Fibroblast of villous mesenchyme (primary cell): Measurements from ENCODE around the gene LTA4H. TPM values are rescaled to one million over a fixed set of nuclear protein-coding genes. Genes with fewer than 3 reads are reported as not detected.
A peak's percentile ranks its signal among the peaks of the same experiment; 100 is the strongest.

ENCODE experiments used
- DNase-seq: peaks from one replicate; pipeline ENCODE4 v3.0.0-alpha.2; 2010; ENCODE audit warnings: low read depth
- H3K4me3 ChIP-seq: 2 replicates; pipeline ENCODE4 v1.5.1; 2011; ENCODE audit warnings: low read depth, mild to moderate bottlenecking, low read length
- total RNA-seq: library from RNA; depleted of rRNA; stranded (reverse); fragments of >200 nt; gene quantifications from 2 replicates; pipeline ENCODE4 v1.2.3, GENCODE V29; 2012
- TF ChIP-seq, protein P1 (sequence below): IDR thresholded peaks from 2 replicates; pipeline ENCODE4 v1.5.1; 2012; ENCODE audit warnings: low read depth, mild to moderate bottlenecking, low read length; ENCODE audit not compliant: insufficient read depth

The LTA4H gene
- total RNA-seq, 1 donor = 79.9 TPM

DNA sequence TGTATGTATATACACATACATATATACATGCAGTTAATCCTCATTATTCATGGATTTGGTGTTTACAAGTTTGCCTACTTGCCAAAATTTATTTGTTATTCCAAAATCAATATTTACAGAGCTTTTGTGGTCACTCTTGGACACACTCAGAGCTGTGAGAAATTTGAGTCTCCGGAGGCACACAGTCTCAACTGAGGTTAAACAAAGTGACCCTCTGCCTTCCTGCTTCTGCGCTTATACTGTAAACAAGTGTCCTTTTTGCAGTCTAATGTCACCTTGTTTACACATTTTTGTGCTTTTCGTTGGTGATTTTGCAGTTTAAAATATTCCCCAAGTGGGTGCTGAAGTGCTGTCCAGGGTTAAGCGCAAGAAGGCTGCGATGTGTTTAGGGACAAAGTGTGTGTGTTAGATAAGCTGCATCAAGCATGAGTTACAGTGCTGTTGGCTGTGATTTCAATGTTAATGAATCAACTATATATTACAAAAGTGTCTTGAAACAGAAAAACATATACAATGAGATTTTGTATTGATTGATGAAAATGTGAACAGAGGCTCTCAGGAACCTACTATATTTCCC lies 13.1 kb upstream of the LTA4H start:
- TF ChIP-seq, protein P1, sequence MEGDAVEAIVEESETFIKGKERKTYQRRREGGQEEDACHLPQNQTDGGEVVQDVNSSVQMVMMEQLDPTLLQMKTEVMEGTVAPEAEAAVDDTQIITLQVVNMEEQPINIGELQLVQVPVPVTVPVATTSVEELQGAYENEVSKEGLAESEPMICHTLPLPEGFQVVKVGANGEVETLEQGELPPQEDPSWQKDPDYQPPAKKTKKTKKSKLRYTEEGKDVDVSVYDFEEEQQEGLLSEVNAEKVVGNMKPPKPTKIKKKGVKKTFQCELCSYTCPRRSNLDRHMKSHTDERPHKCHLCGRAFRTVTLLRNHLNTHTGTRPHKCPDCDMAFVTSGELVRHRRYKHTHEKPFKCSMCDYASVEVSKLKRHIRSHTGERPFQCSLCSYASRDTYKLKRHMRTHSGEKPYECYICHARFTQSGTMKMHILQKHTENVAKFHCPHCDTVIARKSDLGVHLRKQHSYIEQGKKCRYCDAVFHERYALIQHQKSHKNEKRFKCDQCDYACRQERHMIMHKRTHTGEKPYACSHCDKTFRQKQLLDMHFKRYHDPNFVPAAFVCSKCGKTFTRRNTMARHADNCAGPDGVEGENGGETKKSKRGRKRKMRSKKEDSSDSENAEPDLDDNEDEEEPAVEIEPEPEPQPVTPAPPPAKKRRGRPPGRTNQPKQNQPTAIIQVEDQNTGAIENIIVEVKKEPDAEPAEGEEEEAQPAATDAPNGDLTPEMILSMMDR = no peak
- peak; percentile 31 for DNase-seq
- no peak overlapping the region for H3K4me3 ChIP-seq

DNA sequence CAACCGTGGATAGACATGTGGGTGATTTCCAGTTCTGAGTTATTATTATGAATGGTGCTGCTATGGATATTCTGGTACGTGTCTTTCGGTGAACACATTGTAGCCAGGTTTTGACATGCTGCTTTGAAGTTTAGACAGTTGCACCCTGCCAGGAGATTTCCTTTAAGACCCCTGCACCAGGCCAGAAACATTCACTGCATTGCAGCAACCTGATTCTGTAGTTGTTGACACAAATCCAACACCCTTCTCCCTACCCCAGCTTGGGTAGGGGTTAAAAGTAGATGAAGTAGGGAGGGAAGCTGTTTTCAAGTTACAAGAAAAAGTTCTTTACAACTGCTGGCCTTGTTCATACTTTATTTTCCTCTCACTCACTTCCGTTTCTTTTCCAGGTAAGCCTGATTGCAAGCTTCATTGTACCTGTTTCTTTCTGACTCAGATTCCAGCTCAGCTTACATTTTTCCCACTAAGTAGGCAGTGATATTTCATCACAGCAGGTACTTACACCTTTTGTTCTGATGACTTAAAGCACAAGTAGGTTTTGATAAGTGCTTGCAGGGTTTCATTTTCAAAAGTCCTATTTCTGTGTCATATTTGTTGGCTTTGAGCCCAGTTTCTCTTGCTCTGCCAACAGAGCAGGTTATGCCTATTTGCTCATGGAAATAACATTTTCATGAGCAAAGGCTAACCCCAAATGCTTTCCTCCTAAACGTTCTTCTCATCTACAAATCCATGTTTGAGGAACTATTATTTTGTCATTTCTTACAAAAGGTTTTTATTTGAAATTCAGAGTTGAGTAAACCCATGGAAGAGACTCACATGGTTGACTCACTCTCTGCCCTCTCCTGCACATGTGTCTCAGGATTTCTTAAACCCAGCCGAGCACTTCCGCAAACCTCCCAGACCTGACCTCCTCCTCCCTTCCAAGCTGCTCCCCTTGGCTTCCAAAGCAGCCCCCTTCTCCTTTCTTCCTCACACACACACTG lies 12.1 kb upstream of the LTA4H start:
- TF ChIP-seq, protein P1 = no peak
- DNase-seq = peak; percentile 56
- no peak overlapping the region for H3K4me3 ChIP-seq

DNA sequence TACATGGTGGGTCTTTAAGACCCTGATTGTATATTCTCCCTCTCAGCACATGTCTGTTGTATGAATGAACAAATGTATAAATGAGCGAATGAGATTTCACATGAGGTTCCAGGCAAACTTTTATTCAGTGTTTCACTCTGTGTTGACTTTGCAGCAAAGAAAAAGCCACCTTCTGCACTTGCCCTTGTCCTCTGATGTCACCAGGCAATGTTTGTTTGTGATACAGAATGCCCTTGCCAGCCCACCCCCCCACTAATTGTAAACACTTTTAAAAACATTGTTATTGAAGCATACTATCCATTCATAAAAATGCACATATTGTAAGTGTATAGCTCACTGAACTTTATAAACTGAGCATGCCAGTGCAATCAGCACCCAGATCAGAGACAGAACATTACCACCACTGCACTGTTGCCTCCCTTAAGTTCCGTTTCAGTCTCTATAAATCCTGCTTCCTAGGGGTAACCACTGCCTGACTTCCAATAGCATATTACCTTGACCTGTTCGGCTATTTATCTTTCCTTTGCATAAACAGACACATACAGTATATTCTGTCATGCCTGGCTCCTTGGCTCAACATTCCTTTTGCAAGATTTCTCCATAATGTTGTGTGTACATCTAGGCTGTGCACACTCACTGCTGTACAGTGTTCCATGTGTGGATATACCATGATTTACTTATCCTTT lies 11.3 kb upstream of the LTA4H start:
- no peak for DNase-seq
- no peak overlapping the region for H3K4me3 ChIP-seq
- TF ChIP-seq, protein P1 = no peak

DNA sequence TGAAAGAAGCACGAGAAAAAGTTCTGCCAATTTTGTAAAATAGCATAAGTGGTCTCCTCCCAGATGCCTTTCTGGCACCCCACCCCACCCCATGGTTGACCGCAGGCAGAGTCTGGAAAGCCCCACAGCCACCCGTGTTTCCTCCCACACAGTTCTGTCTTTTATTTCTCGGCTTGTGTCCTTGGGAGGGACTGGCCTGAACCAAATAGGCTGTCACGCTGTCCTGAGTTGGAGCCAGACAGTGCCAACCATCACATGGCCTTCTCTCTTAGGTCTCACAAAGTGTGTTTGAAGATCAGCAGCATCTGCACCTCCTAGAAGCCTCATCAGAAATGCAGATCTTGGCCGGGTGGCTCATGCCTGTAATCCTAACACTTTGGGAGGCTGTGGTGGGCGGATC lies 10.2 kb upstream of the LTA4H start:
- TF ChIP-seq, protein P1 = no peak
- no peak for DNase-seq

DNA sequence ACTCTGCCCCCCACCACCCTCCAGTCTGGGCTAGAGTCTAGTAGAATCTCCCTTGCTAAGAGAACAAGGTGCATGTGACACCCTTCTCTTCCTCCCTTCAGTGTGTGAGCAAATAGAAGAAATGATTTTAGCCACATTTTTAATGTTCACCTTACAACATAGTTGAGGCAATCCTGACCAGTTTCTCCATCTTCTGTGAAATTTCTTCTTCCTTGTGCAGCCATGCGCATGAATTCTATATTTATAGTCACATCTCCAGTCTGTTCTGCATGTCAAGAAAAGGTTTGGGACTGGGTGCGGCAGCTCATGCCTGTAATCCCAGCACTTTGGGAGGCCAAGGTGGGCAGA lies 9.5 kb upstream of the LTA4H start:
- TF ChIP-seq, protein P1 = no peak
- no peak overlapping the region for H3K4me3 ChIP-seq
- no peak for DNase-seq

More for the DNA sequence above, 10.2 kb upstream of the LTA4H start:
- H3K4me3 ChIP-seq = no peak overlapping the region

DNA sequence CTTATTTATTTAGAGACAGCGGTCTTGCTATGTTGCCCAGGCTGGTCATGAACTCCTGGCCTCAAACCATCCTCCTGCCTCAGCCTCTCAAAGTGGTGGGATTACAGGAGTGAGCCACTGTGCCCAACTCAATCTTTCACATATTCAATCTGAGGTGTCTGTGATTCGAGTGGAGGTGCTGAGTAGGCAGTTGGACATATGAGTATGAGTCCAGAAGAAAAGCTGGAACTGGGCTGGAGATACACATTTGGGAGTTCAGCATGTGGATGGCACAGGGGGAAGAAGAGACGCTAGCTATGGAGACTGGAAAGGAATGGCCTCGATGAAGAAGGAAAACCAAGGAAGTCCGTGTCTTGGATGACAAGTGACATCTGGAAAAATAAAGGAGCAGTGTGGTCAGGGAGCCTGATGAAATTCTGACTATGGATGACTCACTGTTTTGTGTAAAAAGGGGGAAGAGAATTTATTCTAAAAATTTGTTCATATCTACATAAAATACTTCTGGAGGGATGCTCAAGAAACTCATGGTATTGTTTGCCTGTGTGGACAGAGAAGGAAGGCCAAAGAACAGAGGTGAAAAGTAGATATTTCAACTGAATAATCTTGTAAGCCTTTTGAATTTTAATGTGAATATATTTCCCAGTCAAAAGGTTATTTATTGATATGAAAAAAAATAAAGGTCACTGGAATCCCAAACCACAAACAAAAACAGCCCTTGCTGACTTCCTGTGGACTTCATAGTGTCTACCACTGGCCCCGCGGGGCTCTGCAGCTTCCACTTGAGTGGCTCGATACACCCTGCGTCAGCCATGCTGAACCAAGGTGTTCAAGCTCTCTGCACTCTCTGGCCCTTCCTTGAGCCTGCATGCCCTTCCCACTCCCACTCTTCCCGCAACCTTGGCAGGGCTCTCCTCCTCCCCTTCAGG lies 8.9 kb upstream of the LTA4H start:
- DNase-seq = peak; percentile 77
- no peak overlapping the region for H3K4me3 ChIP-seq
- TF ChIP-seq, protein P1 = no peak
